ENCODE results near the gene CNKSR3.

CNKSR3 gene

GRCh38 chr6:154358019-154358545 is 152.4 kb downstream of the CNKSR3 start:
- Histone ChIP-seq H3K27ac (ENCODE audit: low read depth, low read length, poor library complexity, severe bottlenecking) (no peak overlapping the region), H3F3A (ENCODE audit: insufficient read depth, low read length) (no peaks in the 10 kb centered on the region), H3K9me2 (ENCODE audit: low read depth, low read length) (no peaks in the 10 kb centered on the region), H3K36me3 (ENCODE audit: insufficient read depth, low read length) (no peaks in the 10 kb centered on the region), H3K27me3 (ENCODE audit: insufficient read depth, low read length) (no peaks in the 10 kb centered on the region), H3K4me3 (ENCODE audit: low read depth, low read length, poor library complexity, severe bottlenecking) (no peak overlapping the region), H3K4me2 (ENCODE audit: low read length) (no peak overlapping the region), H3K9me3 (ENCODE audit: low read length) (no peaks in the 10 kb centered on the region), H3K79me2 (ENCODE audit: insufficient read depth, low read length) (no peaks in the 10 kb centered on the region), H3K4me1 (ENCODE audit: insufficient read depth, low read length, severe bottlenecking) (no peaks in the 10 kb centered on the region), H4K20me1 (ENCODE audit: insufficient read depth, low read length) (no peaks in the 10 kb centered on the region), H3K9ac (ENCODE audit: low read length) (no peak overlapping the region), H2AFZ (ENCODE audit: low read length) (no peak overlapping the region)
- TF ChIP-seq CTCF (IDR thresholded peaks at IDR 0.05; ENCODE audit: low read length) (no peak), EZH2 (IDR thresholded peaks at IDR 0.05; ENCODE audit: borderline replicate concordance, low read length) (no peak)

- no peaks in the 10 kb centered on the region for H3K36me3 ChIP-seq (ENCODE audit: insufficient read depth, low read length)
- H3K9me2 ChIP-seq (ENCODE audit: low read depth, low read length): no peaks in the 10 kb centered on the region
- no peaks in the 10 kb centered on the region for H3K79me2 ChIP-seq (ENCODE audit: insufficient read depth, low read length)
- no peak within 1 kb of the TSS for H3K9ac ChIP-seq (ENCODE audit: low read length)
- H3K9me3 ChIP-seq (ENCODE audit: low read length): no peaks in the 10 kb centered on the region
- H3K27me3 ChIP-seq (ENCODE audit: insufficient read depth, low read length): no peaks in the 10 kb centered on the region
- H3K4me2 ChIP-seq (ENCODE audit: low read length): no peak within 1 kb of the TSS
- no peaks in the 10 kb centered on the region for H3K4me1 ChIP-seq (ENCODE audit: insufficient read depth, low read length, severe bottlenecking)
- TF ChIP-seq EZH2 (IDR thresholded peaks at IDR 0.05; ENCODE audit: borderline replicate concordance, low read length): no peak
- no peak for TF ChIP-seq CTCF (IDR thresholded peaks at IDR 0.05; ENCODE audit: low read length)
- no peak within 1 kb of the TSS for H3K4me3 ChIP-seq (ENCODE audit: low read depth, low read length, poor library complexity, severe bottlenecking)
- H4K20me1 ChIP-seq (ENCODE audit: insufficient read depth, low read length): no peaks in the 10 kb centered on the region
- no peak within 1 kb of the TSS for H3K27ac ChIP-seq (ENCODE audit: low read depth, low read length, poor library complexity, severe bottlenecking)
- no peaks in the 10 kb centered on the region for H3F3A ChIP-seq (ENCODE audit: insufficient read depth, low read length)
- no peak within 1 kb of the TSS for H2AFZ ChIP-seq (ENCODE audit: low read length)
Observed at GRCh38 chr6:154356690-154357089, 153.8 kb downstream of the CNKSR3 start, which contains the start of gene IPCEF1. Gene IPCEF1 (minus strand): TSS chr6:154356803. CDS start chr6:154265947, 90,856 bp downstream.

- Histone ChIP-seq H3K9me3 (ENCODE audit: low read length) (no peaks in the 10 kb centered on the region), H4K20me1 (ENCODE audit: insufficient read depth, low read length) (no peaks in the 10 kb centered on the region), H3K9ac (ENCODE audit: low read length) (no peak overlapping the region), H3K4me1 (ENCODE audit: insufficient read depth, low read length, severe bottlenecking) (no peaks in the 10 kb centered on the region), H3K4me3 (ENCODE audit: low read depth, low read length, poor library complexity, severe bottlenecking) (no peak overlapping the region), H3K36me3 (ENCODE audit: insufficient read depth, low read length) (no peaks in the 10 kb centered on the region), H3K27ac (ENCODE audit: low read depth, low read length, poor library complexity, severe bottlenecking) (no peak overlapping the region), H3K4me2 (ENCODE audit: low read length) (no peak overlapping the region), H3F3A (ENCODE audit: insufficient read depth, low read length) (no peaks in the 10 kb centered on the region), H3K79me2 (ENCODE audit: insufficient read depth, low read length) (no peaks in the 10 kb centered on the region), H3K9me2 (ENCODE audit: low read depth, low read length) (no peaks in the 10 kb centered on the region), H3K27me3 (ENCODE audit: insufficient read depth, low read length) (no peaks in the 10 kb centered on the region), H2AFZ (ENCODE audit: low read length) (no peak overlapping the region)
- no peak for TF ChIP-seq EZH2 (IDR thresholded peaks at IDR 0.05; ENCODE audit: borderline replicate concordance, low read length)
- TF ChIP-seq CTCF (IDR thresholded peaks at IDR 0.05; ENCODE audit: low read length): no peak
Observed at GRCh38 chr6:154356113-154356512, 154.4 kb downstream of the CNKSR3 start.
